Measurements from ENCODE around the gene GAP43.

DNA sequence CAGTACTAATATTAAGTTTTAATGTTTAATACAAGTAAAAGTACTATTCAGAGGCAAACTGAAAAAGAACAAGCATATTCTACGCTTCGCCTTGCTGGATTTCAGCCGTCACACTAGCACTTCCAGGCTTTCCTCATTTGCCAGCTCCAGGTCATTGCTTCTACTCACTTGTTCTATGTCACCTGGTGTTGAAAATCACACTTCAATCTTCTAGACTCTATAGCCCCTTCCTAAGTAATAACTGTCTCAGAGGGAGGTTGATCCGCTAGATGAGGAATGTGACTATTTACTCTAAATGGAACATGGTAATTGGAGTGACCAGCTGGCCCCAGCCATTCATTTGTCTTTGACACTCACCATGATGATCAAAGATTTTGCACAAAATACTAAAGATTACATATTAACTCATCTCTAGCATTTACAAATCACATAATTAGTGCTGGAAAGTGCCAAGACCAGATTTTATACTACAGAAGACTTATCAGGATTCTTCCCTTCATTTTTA lies 92.0 kb downstream of the GAP43 start:
- TF ChIP-seq CTCF (IDR thresholded peaks at IDR 0.05) (no peak), POLR2A (IDR thresholded peaks at IDR 0.05) (no peak)

Measured in adrenal gland (tissue), 5 donors.